Naive thymus-derived CD4-positive, alpha-beta T cell (primary cell): ENCODE results near the gene RIOK2. TPM values are rescaled to one million over a fixed set of nuclear protein-coding genes. Genes with fewer than 3 reads are reported as not detected.
"Not testable (repeated sequence)": the region's sequence is repeated elsewhere in the genome, so short reads cannot be mapped to it uniquely, and the experiment has no call there.

Experiments used
- ATAC-seq: fragments of 150-1000 bp; cut with Tn5 transposase; 2 replicates; pipeline ENCODE4 v1.10.0; 2021; ENCODE audit warnings: mild to moderate bottlenecking, moderate library complexity
- CTCF ChIA-PET: fragments of 350-600 bp; sonication (Branson Sonifier 250); formaldehyde crosslinking; loops from one replicate; lab custom pipeline; 2021; ENCODE audit warnings: antibody characterized with exemption; lab: Charles Lee
- POLR2A ChIA-PET: fragments of 350-600 bp; sonication (Branson Sonifier 250); formaldehyde crosslinking; loops from one replicate; lab custom pipeline; 2021; ENCODE audit warnings: antibody characterized with exemption, inconsistent platforms; lab: Charles Lee
- DNase-seq, 9 donors: peaks; one replicate each; pipeline versions ENCODE4 v3.0.0 to v3.0.0-alpha.2; 2020 to 2022; ENCODE audit warnings: mixed read lengths in 1 of 9
- H3K27ac ChIP-seq: one replicate; pipeline ENCODE4 v1.7.0; 2013; ENCODE audit warnings: mild to moderate bottlenecking, low read depth, low read length, moderate library complexity
- H3K27me3 ChIP-seq, 2 donors: one replicate each; pipeline ENCODE4 v1.7.0; 2013; ENCODE audit warnings: low read length in 2 of 2, mild to moderate bottlenecking in 2 of 2, moderate library complexity in 2 of 2; ENCODE audit not compliant: control insufficient read depth in 2 of 2, insufficient read depth in 2 of 2
- H3K36me3 ChIP-seq, 3 experiments: 1 replicate in 2 of 3; 2 replicates in 1 of 3; pipeline ENCODE4 v1.7.0; 2013; ENCODE audit warnings: low read length in 3 of 3, mild to moderate bottlenecking in 3 of 3, moderate library complexity in 1 of 3; ENCODE audit not compliant: insufficient read depth in 3 of 3, control insufficient read depth in 2 of 3
- H3K4me1 ChIP-seq, 2 donors: one replicate each; pipeline ENCODE4 v1.7.0; 2013; ENCODE audit warnings: low read length in 2 of 2, mild to moderate bottlenecking in 2 of 2, moderate library complexity in 1 of 2; ENCODE audit not compliant: control insufficient read depth in 2 of 2, insufficient read depth in 2 of 2
- H3K4me3 ChIP-seq: 2 replicates; pipeline ENCODE4 v1.7.0; 2013; ENCODE audit warnings: mild to moderate bottlenecking, low read length
- H3K9me3 ChIP-seq, 3 experiments: 1 replicate in 2 of 3; 2 replicates in 1 of 3; pipeline ENCODE4 v1.7.0; 2013; ENCODE audit warnings: low read length in 3 of 3; ENCODE audit not compliant: control insufficient read depth in 2 of 3
- H3K27ac Mint-ChIP-seq, 9 donors: one replicate each; pipeline ENCODE4 v1.8.0; 2020 to 2022; ENCODE audit warnings: mixed read lengths in 9 of 9, mild to moderate bottlenecking in 8 of 9, moderate library complexity in 5 of 9, inconsistent platforms in 2 of 9
- H3K27me3 Mint-ChIP-seq, 5 donors: one replicate each; pipeline ENCODE4 v1.8.0; 2021 to 2022; ENCODE audit warnings: mixed read lengths in 5 of 5, mild to moderate bottlenecking in 1 of 5
- H3K36me3 Mint-ChIP-seq, 5 donors: one replicate each; pipeline ENCODE4 v1.8.0; 2020 to 2022; ENCODE audit warnings: mixed read lengths in 5 of 5, mild to moderate bottlenecking in 3 of 5, inconsistent platforms in 1 of 5
- H3K4me1 Mint-ChIP-seq, 7 donors: one replicate each; pipeline ENCODE4 v1.8.0; 2020 to 2022; ENCODE audit warnings: mixed read lengths in 7 of 7, mild to moderate bottlenecking in 3 of 7, inconsistent platforms in 1 of 7
- H3K4me3 Mint-ChIP-seq, 10 donors: one replicate each; pipeline ENCODE4 v1.8.0; 2020 to 2022; ENCODE audit warnings: mild to moderate bottlenecking in 10 of 10, mixed read lengths in 10 of 10, moderate library complexity in 6 of 10, inconsistent platforms in 2 of 10
- H3K9me3 Mint-ChIP-seq, 11 donors: one replicate each; pipeline ENCODE4 v1.8.0; 2020 to 2022; ENCODE audit warnings: mixed read lengths in 11 of 11, mild to moderate bottlenecking in 4 of 11, inconsistent platforms in 1 of 11, moderate library complexity in 1 of 11
- intact Hi-C, 2 donors: fragments of 100-400 bp; cut with micrococcal nuclease; formaldehyde crosslinking; loops; one replicate each; pipeline ENCODE4 v1.15.1; 2023
- polyA plus RNA-seq, 2 donors: library from polyadenylated mRNA; unstranded; fragments of 300-500 nt; fragmentation: Illumina TruSeq; gene quantifications; one replicate each; pipeline ENCODE4 v1.2.3, GENCODE V29; 2021
- total RNA-seq, 6 experiments: library from RNA in 5 of 6; stranded (reverse) in 5 of 6; gene quantifications; 1 replicate in 5 of 6; 2 replicates in 1 of 6; pipeline ENCODE4 v1.2.3 and lab custom pipeline; 2021 to 2026

The RIOK2 gene
- total and polyA plus RNA-seq, 7 experiments from 2014 or later: 18.8 to 36.0 (median 28.2) TPM

DNA sequence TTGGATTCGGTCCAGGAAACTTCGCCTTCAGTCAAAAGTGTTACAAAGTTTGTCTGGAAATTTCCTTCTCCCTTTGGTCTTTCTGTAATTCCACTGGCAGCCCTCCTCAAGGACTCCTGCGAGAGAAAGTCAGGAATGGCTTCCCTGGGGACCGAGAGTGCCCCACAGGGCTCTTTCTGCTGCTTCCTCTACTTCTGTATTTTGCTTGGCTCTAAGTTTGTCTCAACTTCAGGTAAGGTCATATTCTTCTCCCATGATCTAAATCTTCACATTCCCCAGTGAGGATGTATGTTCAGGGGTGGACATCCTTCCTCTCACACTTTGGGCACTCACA lies 10.3 kb upstream of the RIOK2 start:
- intact Hi-C loops: no loop called here
- ChIA-PET CTCF (no interaction called here), POLR2A (no interaction called here)
- Mint-ChIP-seq H3K9me3 (peaks cover 5 to 25% (median 16%) of the 10 kb centered on the region in 11 donors), H3K27ac (no peak overlapping the region), H3K27me3 (peaks cover 0 to 14% (median 0%) of the 10 kb centered on the region in 5 donors), H3K4me3 (no peak overlapping the region), H3K4me1 (peaks cover 5 to 18% (median 8%) of the 10 kb centered on the region in 7 donors), H3K36me3 (peaks cover 12 to 27% (median 25%) of the 10 kb centered on the region in 5 donors)
- Histone ChIP-seq H3K36me3 (no peaks in the 10 kb centered on the region), H3K9me3 (peaks cover 0 to 8% (median 0%) of the 10 kb centered on the region in 3 experiments), H3K27ac (no peak overlapping the region), H3K4me3 (no peak overlapping the region), H3K4me1 (peaks cover 0 to 8% of the 10 kb centered on the region in 2 donors), H3K27me3 (no peaks in the 10 kb centered on the region)
- ATAC-seq: no peak
- no peak for DNase-seq

DNA sequence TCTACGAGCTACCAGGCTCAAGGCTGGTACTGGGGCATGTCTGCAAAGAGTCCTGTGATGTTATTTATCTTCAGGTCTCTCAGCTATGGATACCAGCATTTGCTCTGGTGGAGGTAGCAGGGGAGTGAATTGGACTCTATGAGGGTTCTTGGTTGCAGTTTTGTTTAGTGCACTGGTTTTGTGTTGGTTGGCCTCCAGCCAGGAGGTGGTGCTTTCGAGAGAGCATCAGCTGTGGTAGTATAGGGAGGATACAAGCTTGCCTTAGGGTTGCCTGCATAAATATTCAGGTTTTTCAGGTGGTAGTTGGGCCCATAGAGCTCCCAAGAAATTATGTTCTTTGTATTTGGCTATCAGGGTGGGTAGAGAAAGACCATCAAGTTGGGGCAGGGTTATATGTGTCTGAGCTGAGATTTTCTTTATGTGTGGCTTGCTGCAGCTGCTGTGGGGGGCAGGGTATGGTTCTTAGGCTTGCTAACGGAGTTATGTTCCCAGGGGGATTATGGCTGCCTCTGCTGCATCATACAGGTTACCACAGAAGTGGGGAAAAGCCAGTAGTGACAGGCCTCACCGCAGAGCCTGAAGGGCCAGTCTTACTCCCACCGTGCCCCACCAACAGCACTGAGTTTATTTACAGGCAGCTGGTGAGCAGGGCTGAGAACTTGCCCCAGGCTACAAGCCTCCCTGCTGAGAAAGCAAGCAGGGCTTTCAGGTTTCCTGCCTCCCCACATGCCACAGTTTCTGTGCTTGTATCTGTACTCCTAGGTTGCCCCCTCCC lies 9.7 kb upstream of the RIOK2 start:
- DNase-seq (no peak), ATAC-seq (no peak)
- Histone ChIP-seq H3K4me3 (no peak overlapping the region), H3K36me3 (no peaks in the 10 kb centered on the region), H3K27ac (no peak overlapping the region), H3K4me1 (peaks cover 0 to 8% of the 10 kb centered on the region in 2 donors), H3K9me3 (peaks cover 0 to 8% (median 0%) of the 10 kb centered on the region in 3 experiments), H3K27me3 (no peaks in the 10 kb centered on the region)
- intact Hi-C loops: no loop called here
- Mint-ChIP-seq H3K4me1 (peaks cover 5 to 18% (median 8%) of the 10 kb centered on the region in 7 donors), H3K36me3 (peaks cover 12 to 27% (median 22%) of the 10 kb centered on the region in 5 donors), H3K9me3 (peaks cover 5 to 25% (median 16%) of the 10 kb centered on the region in 11 donors), H3K27ac (no peak overlapping the region), H3K27me3 (peaks cover 0 to 14% (median 0%) of the 10 kb centered on the region in 5 donors), H3K4me3 (no peak overlapping the region)
- ChIA-PET CTCF (interaction anchor here (0.6 kb wide), 1 partner anchor 30 kb away, joined by 3 read pairs; no protein-coding TSS in a partner anchor), POLR2A (no interaction called here)

DNA sequence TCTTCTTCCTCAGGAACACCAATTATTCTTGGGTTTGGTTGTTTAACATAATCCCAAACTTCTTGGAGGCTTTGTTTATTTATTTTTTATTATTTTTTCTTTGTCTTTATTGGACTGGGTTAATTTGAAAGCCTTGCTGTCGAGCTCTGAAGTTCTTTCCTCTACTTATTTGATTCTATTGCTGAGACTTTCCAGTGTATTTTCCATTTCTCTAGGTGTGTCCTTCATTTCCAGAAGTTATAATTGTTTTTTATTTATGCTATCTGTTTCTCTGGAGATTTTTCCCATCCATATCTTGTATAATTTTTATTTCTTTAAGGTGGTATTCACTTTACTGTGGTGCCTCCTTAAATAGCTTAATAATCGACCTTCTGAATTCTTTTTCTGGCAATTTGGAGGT lies 8.8 kb upstream of the RIOK2 start:
- H3K4me3 Mint-ChIP-seq: no peak overlapping the region
- ChIA-PET CTCF (no interaction called here), POLR2A (no interaction called here)
- H3K4me1 ChIP-seq: peaks cover 0 to 8% of the 10 kb centered on the region in 2 donors
- H3K36me3 Mint-ChIP-seq: peaks cover 12 to 27% (median 16%) of the 10 kb centered on the region in 5 donors
- no peaks in the 10 kb centered on the region for H3K36me3 ChIP-seq
- H3K9me3 ChIP-seq: peaks cover 0 to 8% (median 0%) of the 10 kb centered on the region in 3 experiments
- ATAC-seq: no peak
- peaks cover 5 to 25% (median 16%) of the 10 kb centered on the region in 11 donors for H3K9me3 Mint-ChIP-seq
- no peak overlapping the region for H3K27ac ChIP-seq
- H3K4me3 ChIP-seq: no peak overlapping the region
- no peak for DNase-seq
- no peaks in the 10 kb centered on the region for H3K27me3 ChIP-seq
- peaks cover 5 to 18% (median 8%) of the 10 kb centered on the region in 7 donors for H3K4me1 Mint-ChIP-seq
- H3K27me3 Mint-ChIP-seq: peaks cover 0 to 14% (median 0%) of the 10 kb centered on the region in 5 donors
- no peak overlapping the region for H3K27ac Mint-ChIP-seq
- intact Hi-C loops: no loop called here

DNA sequence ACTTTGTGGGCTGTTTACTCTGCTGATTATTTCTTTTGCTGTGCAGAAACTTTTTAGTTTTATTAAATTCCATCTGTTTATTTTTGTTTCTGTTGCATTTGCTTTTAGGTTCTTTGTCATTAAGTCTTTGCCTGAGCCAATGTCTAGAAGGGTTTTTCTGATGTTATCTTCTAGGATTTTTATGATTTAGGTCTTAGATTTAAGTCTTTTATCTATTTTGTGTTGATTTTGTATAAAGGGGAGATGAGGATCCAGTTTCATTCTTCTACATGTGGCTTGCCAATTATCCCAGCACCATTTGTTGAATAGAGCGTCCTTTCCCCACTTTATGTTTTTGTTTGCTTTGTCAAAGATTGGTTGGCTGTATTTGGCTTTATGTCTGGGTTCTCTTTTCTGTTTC lies 6.5 kb upstream of the RIOK2 start:
- ATAC-seq, DNase-seq, H3K9me3 ChIP-seq, H3K4me1 ChIP-seq, POLR2A ChIA-PET, H3K27ac ChIP-seq, CTCF ChIA-PET, H3K36me3 ChIP-seq, H3K4me3 ChIP-seq, H3K4me3 Mint-ChIP-seq, intact Hi-C loops, H3K27me3 ChIP-seq, H3K27ac Mint-ChIP-seq: not testable (repeated sequence)
- peaks cover 0 to 17% (median 0%) of the 10 kb centered on the region in 5 donors for H3K27me3 Mint-ChIP-seq
- peaks cover 5 to 27% (median 13%) of the 10 kb centered on the region in 11 donors for H3K9me3 Mint-ChIP-seq
- H3K4me1 Mint-ChIP-seq: peaks cover 6 to 12% (median 9%) of the 10 kb centered on the region in 7 donors
- peaks cover 12 to 27% (median 15%) of the 10 kb centered on the region in 5 donors for H3K36me3 Mint-ChIP-seq

DNA sequence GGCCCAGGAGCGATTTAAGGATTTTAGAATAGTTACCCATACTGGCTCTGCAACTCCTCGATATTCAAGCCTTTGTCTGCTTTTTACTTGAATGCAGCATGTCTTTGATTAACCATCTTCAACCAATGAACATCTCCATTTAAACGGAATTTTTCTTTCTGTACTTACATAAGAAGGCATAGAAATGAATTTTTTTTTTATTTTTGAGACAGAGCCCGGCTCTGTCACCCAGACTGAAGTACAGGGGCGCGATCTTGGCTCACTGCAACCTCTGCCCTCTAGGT lies 825 bp upstream of the RIOK2 start:
- Histone ChIP-seq H3K27me3 (no peaks in the 10 kb centered on the region), H3K4me1 (peaks cover 4 to 14% of the 10 kb centered on the region in 2 donors), H3K4me3 (peak overlapping the region; percentile 82), H3K36me3 (peaks cover 0 to 8% (median 1%) of the 10 kb centered on the region in 3 experiments), H3K27ac (peak overlapping the region; percentile 94), H3K9me3 (no peaks in the 10 kb centered on the region)
- peak overlapping the region; percentile 89 to 98 (median 94) for H3K4me3 Mint-ChIP-seq
- no peak for DNase-seq
- H3K36me3 Mint-ChIP-seq: peaks cover 0 to 20% (median 12%) of the 10 kb centered on the region in 5 donors
- POLR2A ChIA-PET: interaction anchor here (0.7 to 1.7 kb wide), 3 partner anchors 301 to 1746 kb away, joined by 3 to 9 read pairs (median 3); partner anchors contain the start of gene CAST
- H3K27me3 Mint-ChIP-seq: peaks cover 0 to 5% (median 0%) of the 10 kb centered on the region in 5 donors
- ATAC-seq: no peak
- peak overlapping the region; percentile 99 to 100 (median 100) for H3K27ac Mint-ChIP-seq
- CTCF ChIA-PET: no interaction called here
- peaks cover 23 to 49% (median 41%) of the 10 kb centered on the region in 7 donors for H3K4me1 Mint-ChIP-seq
- intact Hi-C loops: loop anchor here (1.0 to 5.0 kb wide), 21 partner anchors 22 to 1853 kb away; partner anchors contain the start of genes CAST (in 2 of the 2), CHD1 (in 2 of the 2), ELL2 (in 2 of the 2) and GLRX (in 2 of the 2)
- peaks cover 0 to 6% (median 0%) of the 10 kb centered on the region in 11 donors for H3K9me3 Mint-ChIP-seq

DNA sequence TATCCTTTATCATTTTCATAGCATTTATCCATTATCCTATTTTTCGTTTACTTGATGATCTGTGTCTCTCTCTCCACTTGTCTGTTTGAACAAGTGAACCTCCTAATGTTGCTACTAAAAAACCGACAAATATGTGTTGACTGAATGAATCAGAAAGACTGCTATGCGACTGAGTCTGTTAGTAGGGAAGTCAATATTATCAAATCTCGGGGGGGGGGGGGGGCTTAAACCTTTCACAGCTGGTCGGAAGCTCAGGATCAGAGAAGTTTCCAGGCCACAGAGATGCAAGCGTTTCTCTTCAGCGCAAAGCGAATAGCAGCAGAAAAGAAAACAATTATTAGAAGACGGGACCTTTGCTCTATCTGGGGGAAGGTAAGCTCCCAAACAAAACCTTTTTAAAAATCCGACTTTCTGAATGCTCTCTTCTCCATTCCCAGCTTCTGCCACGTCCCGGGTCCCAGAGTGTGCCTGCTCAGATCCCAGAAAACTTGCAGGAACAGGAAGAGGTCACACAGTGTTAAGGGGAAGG lies 412 bp downstream of the RIOK2 start:
- ChIA-PET CTCF (interaction anchor here (0.6 to 1.5 kb wide), 2 partner anchors 223 to 1590 kb away, joined by 3 read pairs; partner anchors contain the start of gene RGMB), POLR2A (interaction anchor here (0.5 kb wide), 1 partner anchor 221 kb away, joined by 3 read pairs; no protein-coding TSS in a partner anchor)
- no peak for DNase-seq
- H3K4me3 Mint-ChIP-seq: peak overlapping the region; percentile 89 to 98 (median 94)
- peak overlapping the region; percentile 82 for H3K4me3 ChIP-seq
- H3K4me1 Mint-ChIP-seq: peaks cover 23 to 59% (median 44%) of the 10 kb centered on the region in 7 donors
- peaks cover 0 to 3% (median 0%) of the 10 kb centered on the region in 5 donors for H3K27me3 Mint-ChIP-seq
- peak overlapping the region; percentile 99 to 100 (median 100) for H3K27ac Mint-ChIP-seq
- peaks cover 7 to 19% (median 8%) of the 10 kb centered on the region in 3 experiments for H3K36me3 ChIP-seq
- H3K9me3 Mint-ChIP-seq: peaks cover 0 to 6% (median 0%) of the 10 kb centered on the region in 11 donors
- ATAC-seq: no peak
- H3K27me3 ChIP-seq: no peaks in the 10 kb centered on the region
- H3K9me3 ChIP-seq: no peaks in the 10 kb centered on the region
- H3K4me1 ChIP-seq: peaks cover 4 to 14% of the 10 kb centered on the region in 2 donors
- peaks cover 8 to 31% (median 23%) of the 10 kb centered on the region in 5 donors for H3K36me3 Mint-ChIP-seq
- peak overlapping the region; percentile 94 for H3K27ac ChIP-seq
- intact Hi-C loops: loop anchor here (1.0 to 5.0 kb wide), 21 partner anchors 20 to 1855 kb away; partner anchors contain the start of genes CAST (in 2 of the 2), CHD1 (in 2 of the 2), ELL2 (in 2 of the 2) and GLRX (in 2 of the 2)
